Measurements from ENCODE around the gene PKP3. TPM values are rescaled to one million over a fixed set of nuclear protein-coding genes. Genes with fewer than 3 reads are reported as not detected.

The PKP3 gene
- total and polyA plus RNA-seq, 2 donors (not counting 1 experiment from before 2014, with no cell fraction given), result 0.78 TPM; not detected in 1

DNA sequence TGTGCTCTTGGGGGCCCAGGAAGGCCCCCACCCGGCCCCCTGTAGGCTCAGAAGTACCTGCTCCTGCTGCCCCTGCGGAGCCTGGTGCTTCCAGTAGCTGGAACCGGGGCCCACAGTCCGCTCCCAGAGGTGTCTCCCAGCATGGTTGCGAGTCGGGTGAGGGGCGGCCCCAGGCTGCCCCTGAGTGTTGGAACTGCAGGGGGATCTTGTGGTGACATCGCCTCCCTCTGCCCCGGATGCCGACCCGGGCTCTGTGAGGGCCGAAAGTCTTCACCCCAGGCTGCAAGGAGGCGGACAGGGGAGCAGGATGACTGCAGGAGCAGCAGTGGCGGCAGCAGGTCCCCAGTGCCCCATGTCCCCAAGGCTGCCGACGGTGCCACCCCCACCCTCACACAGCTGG lies 9.5 kb upstream of the PKP3 start:
- Histone ChIP-seq H3K79me2 (ENCODE audit: control insufficient read depth, insufficient read depth, low read length) (no peaks in the 10 kb centered on the region), H3K36me3 (replicated peaks in 1 of 2; ENCODE audit: control extremely low read depth in 1 of 2, control insufficient read depth in 1 of 2, extremely low read depth in 1 of 2, insufficient read depth in 2 of 2, low read length in 1 of 2) (no peaks in the 10 kb centered on the region), H3K27ac (ENCODE audit: low read length in 2 of 2) (no peak overlapping the region), H3K4me3 (ENCODE audit: control extremely low read depth in 1 of 5, extremely low read depth in 1 of 5, insufficient read depth in 1 of 5, low read depth in 2 of 5, low read length in 4 of 5) (no peak overlapping the region), H2AFZ (ENCODE audit: insufficient read depth, low read depth, low read length, poor library complexity, severe bottlenecking) (no peak overlapping the region), H3K4me2 (replicated peaks; ENCODE audit: low read depth, low read length, poor library complexity, severe bottlenecking) (no peak overlapping the region), H4K20me1 (ENCODE audit: control insufficient read depth, insufficient read depth, low read length, poor library complexity, severe bottlenecking) (no peaks in the 10 kb centered on the region), H3K4me1 (ENCODE audit: control insufficient read depth in 2 of 2, insufficient read depth in 2 of 2, low read length in 2 of 2) (no peaks in the 10 kb centered on the region), H3K9me3 (ENCODE audit: control extremely low read depth in 1 of 3, control insufficient read depth in 2 of 3, insufficient read depth in 1 of 3, low read length in 2 of 3) (peaks cover 0 to 30% (median 10%) of the 10 kb centered on the region in 3 donors), H3K27me3 (replicated peaks in 1 of 4; ENCODE audit: control extremely low read depth in 1 of 4, control insufficient read depth in 3 of 4, insufficient read depth in 4 of 4, low read length in 3 of 4) (peaks cover 0 to 3% (median 0%) of the 10 kb centered on the region in 4 experiments), H3K9ac (ENCODE audit: low read length) (no peak overlapping the region)
- H3K4me3 Mint-ChIP-seq, result no peak overlapping the region
- 96% methylated on average over 14 of the region's 16 CpGs for WGBS (ENCODE audit: insufficient coverage)
- peaks cover 2% of the 10 kb centered on the region for H3K9me3 Mint-ChIP-seq (ENCODE audit: insufficient read depth)
- TF ChIP-seq EZH2 (IDR thresholded peaks at IDR 0.05; ENCODE audit: borderline replicate concordance, insufficient read depth, low read depth, low read length, poor library complexity, severe bottlenecking), result no peak
- TF ChIP-seq, protein P1, sequence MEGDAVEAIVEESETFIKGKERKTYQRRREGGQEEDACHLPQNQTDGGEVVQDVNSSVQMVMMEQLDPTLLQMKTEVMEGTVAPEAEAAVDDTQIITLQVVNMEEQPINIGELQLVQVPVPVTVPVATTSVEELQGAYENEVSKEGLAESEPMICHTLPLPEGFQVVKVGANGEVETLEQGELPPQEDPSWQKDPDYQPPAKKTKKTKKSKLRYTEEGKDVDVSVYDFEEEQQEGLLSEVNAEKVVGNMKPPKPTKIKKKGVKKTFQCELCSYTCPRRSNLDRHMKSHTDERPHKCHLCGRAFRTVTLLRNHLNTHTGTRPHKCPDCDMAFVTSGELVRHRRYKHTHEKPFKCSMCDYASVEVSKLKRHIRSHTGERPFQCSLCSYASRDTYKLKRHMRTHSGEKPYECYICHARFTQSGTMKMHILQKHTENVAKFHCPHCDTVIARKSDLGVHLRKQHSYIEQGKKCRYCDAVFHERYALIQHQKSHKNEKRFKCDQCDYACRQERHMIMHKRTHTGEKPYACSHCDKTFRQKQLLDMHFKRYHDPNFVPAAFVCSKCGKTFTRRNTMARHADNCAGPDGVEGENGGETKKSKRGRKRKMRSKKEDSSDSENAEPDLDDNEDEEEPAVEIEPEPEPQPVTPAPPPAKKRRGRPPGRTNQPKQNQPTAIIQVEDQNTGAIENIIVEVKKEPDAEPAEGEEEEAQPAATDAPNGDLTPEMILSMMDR (IDR thresholded peaks at IDR 0.05), result no peak
- ATAC-seq (ENCODE audit: low read depth), result no peak
- H3K27me3 Mint-ChIP-seq, result peaks cover 7% of the 10 kb centered on the region
- intact Hi-C loops (cut with micrococcal nuclease), result no loop called here
- DNase-seq, result no peak
- H3K4me1 Mint-ChIP-seq, result peaks cover 3% of the 10 kb centered on the region
- ChIA-PET CTCF (no interaction called here), POLR2A (no interaction called here)
- no peak overlapping the region for H3K27ac Mint-ChIP-seq

DNA sequence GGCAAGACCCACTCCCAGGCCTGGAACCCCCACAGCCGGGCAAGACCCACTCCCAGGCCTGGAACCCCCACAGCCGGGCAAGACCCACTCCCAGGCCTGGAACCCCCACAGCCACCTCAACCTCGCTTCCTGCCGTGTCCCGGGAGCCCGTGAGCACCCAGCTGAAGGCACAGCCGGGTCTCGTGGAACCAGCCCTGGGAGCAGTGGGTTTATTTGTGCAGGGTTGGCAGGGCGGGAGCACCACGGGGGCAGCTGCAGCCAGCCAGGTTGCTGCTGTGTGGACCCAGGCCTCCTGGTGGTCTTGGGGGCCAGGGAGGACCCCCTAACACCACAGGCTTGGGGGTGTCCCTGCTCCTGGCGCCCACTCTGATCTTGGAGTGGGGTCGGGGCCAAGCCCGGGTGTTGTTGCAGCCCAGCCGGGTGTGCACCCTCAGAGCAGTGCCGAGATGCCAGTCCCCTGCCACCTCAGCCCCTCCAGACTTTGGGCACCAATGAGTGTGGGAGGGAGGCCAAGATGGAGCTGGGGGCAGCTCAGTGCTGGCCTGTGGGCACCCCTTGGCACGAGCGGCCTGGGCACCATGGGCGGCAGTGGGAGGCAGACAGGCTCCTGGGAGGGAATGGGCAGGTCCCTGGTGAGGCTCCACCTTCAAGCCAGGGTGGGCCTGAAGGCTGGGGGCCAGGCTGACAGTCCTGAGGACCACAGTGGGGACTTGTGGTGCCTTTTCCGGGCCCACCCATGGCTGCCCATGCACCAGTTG lies 8.2 kb upstream of the PKP3 start:
- ATAC-seq (ENCODE audit: low read depth), result no peak
- Histone ChIP-seq H3K79me2 (ENCODE audit: control insufficient read depth, insufficient read depth, low read length) (no peaks in the 10 kb centered on the region), H3K4me1 (ENCODE audit: control insufficient read depth in 2 of 2, insufficient read depth in 2 of 2, low read length in 2 of 2) (no peaks in the 10 kb centered on the region), H3K4me3 (ENCODE audit: control extremely low read depth in 1 of 5, extremely low read depth in 1 of 5, insufficient read depth in 1 of 5, low read depth in 2 of 5, low read length in 4 of 5) (no peak overlapping the region), H4K20me1 (ENCODE audit: control insufficient read depth, insufficient read depth, low read length, poor library complexity, severe bottlenecking) (no peaks in the 10 kb centered on the region), H3K9me3 (ENCODE audit: control extremely low read depth in 1 of 3, control insufficient read depth in 2 of 3, insufficient read depth in 1 of 3, low read length in 2 of 3) (peaks cover 0 to 30% (median 10%) of the 10 kb centered on the region in 3 donors), H3K27ac (ENCODE audit: low read length in 2 of 2) (no peak overlapping the region), H2AFZ (ENCODE audit: insufficient read depth, low read depth, low read length, poor library complexity, severe bottlenecking) (no peak overlapping the region), H3K4me2 (replicated peaks; ENCODE audit: low read depth, low read length, poor library complexity, severe bottlenecking) (no peak overlapping the region), H3K36me3 (replicated peaks in 1 of 2; ENCODE audit: control extremely low read depth in 1 of 2, control insufficient read depth in 1 of 2, extremely low read depth in 1 of 2, insufficient read depth in 2 of 2, low read length in 1 of 2) (no peaks in the 10 kb centered on the region), H3K27me3 (replicated peaks in 1 of 4; ENCODE audit: control extremely low read depth in 1 of 4, control insufficient read depth in 3 of 4, insufficient read depth in 4 of 4, low read length in 3 of 4) (peaks cover 0 to 3% (median 0%) of the 10 kb centered on the region in 4 experiments), H3K9ac (ENCODE audit: low read length) (no peak overlapping the region)
- POLR2A ChIA-PET, result no interaction called here
- H3K4me1 Mint-ChIP-seq, result peaks cover 3% of the 10 kb centered on the region
- CTCF ChIA-PET, result no interaction called here
- TF ChIP-seq EZH2 (IDR thresholded peaks at IDR 0.05; ENCODE audit: borderline replicate concordance, insufficient read depth, low read depth, low read length, poor library complexity, severe bottlenecking), result no peak
- TF ChIP-seq, protein P1 (IDR thresholded peaks at IDR 0.05), result no peak
- 91% methylated on average over 10 of the region's 19 CpGs for WGBS (ENCODE audit: insufficient coverage)
- H3K9me3 Mint-ChIP-seq (ENCODE audit: insufficient read depth), result peaks cover 2% of the 10 kb centered on the region
- H3K27ac Mint-ChIP-seq, result no peak overlapping the region
- DNase-seq, result no peak
- H3K27me3 Mint-ChIP-seq, result peaks cover 7% of the 10 kb centered on the region
- H3K4me3 Mint-ChIP-seq, result no peak overlapping the region
- intact Hi-C loops (cut with micrococcal nuclease), result no loop called here
